HepG2 (cell line): ENCODE results near the gene TNNI3K. TPM values are rescaled to one million over a fixed set of nuclear protein-coding genes. Genes with fewer than 3 reads are reported as not detected.

Experiments used
- ATAC-seq: fragments of 200-7000 bp; cut with Tn5 transposase; 3 replicates; pipeline ENCODE4 v1.9.1; 2020; ENCODE audit warnings: mild to moderate bottlenecking, moderate library complexity
- BruUV-seq: library from RNA; stranded (reverse); fragments of 400-500 nt; replicated peaks from 2 replicates; lab custom pipeline; 2021; lab: Mats Ljungman, UMichigan
- CTCF ChIA-PET: fragments of 300-600 bp; formaldehyde crosslinking; extraction: SDS; loops from one replicate; lab custom pipeline; 2021; ENCODE audit warnings: low total read pairs, inconsistent platforms, low intra/inter-chr PET ratio; lab: Yijun Ruan, JAX
- POLR2A ChIA-PET: fragments of 350-600 bp; sonication (Branson Sonifier 250); formaldehyde crosslinking; loops from one replicate; lab custom pipeline; 2020; ENCODE audit warnings: antibody characterized with exemption, inconsistent platforms; lab: Yijun Ruan, JAX
- DNase-seq: peaks from one replicate; pipeline ENCODE4 v3.0.0-alpha.2; 2015; ENCODE audit warnings: low spot score
- FAIRE-seq: peaks from 3 replicates; lab custom pipeline; 2011; peaks lifted over from hg19 to GRCh38; lab: Jason Lieb, UNC
- H2AFZ ChIP-seq: one replicate; pipeline ENCODE4 v1.6.1; 2011; ENCODE audit warnings: low read length, inconsistent platforms
- H3K27ac ChIP-seq: fragments of 300-600 bp; 3 replicates; pipeline ENCODE4 v1.8.0; 2011; ENCODE audit warnings: mixed run types, mild to moderate bottlenecking, mixed read lengths, low read length, inconsistent platforms; ENCODE audit not compliant: insufficient read depth; ENCODE audit errors: extremely low read length
- H3K27me3 ChIP-seq, 2 experiments: fragments of 200-600 bp in 1 of 2; 2 replicates in 1 of 2; 3 replicates in 1 of 2; pipeline versions ENCODE4 v1.6.0 to v1.8.0; 2011; ENCODE audit warnings: low read length in 2 of 2, mild to moderate bottlenecking in 2 of 2, moderate library complexity in 2 of 2, inconsistent platforms in 1 of 2; ENCODE audit not compliant: insufficient read depth in 2 of 2, control insufficient read depth in 1 of 2
- H3K36me3 ChIP-seq, 2 experiments: fragments of 200-600 bp in 1 of 2; replicated peaks in 1 of 2; 2 replicates in 1 of 2; 3 replicates in 1 of 2; pipeline versions ENCODE4 v1.5.1 to v1.8.0; 2011; ENCODE audit warnings: low read length in 2 of 2, inconsistent platforms in 1 of 2; ENCODE audit not compliant: insufficient read depth in 2 of 2, control insufficient read depth in 1 of 2
- H3K4me1 ChIP-seq: 2 replicates; pipeline ENCODE4 v1.5.1; 2012; ENCODE audit warnings: low read length, inconsistent platforms; ENCODE audit not compliant: insufficient read depth
- H3K4me2 ChIP-seq: 2 replicates; pipeline ENCODE4 v1.6.0; 2011; ENCODE audit warnings: low read depth, low read length, inconsistent platforms
- H3K4me3 ChIP-seq, 3 experiments: fragments of 200-600 bp in 1 of 3; sonication (generic), shearing (Covaris generic) in 1 of 3; replicated peaks in 1 of 3; 2 replicates each; pipeline ENCODE4 v1.5.1; 2011 to 2016; ENCODE audit warnings: low read length in 3 of 3, inconsistent platforms in 2 of 3, low read depth in 2 of 3, mild to moderate bottlenecking in 2 of 3, control low read depth in 1 of 3, mixed read lengths in 1 of 3; ENCODE audit not compliant: insufficient read depth in 1 of 3
- H3K79me2 ChIP-seq: one replicate; pipeline ENCODE4 v1.6.1; 2011; ENCODE audit warnings: low read length, inconsistent platforms; ENCODE audit not compliant: insufficient read depth
- H3K9ac ChIP-seq: 2 replicates; pipeline ENCODE4 v1.6.0; 2011; ENCODE audit warnings: mild to moderate bottlenecking, low read depth, low read length, inconsistent platforms; ENCODE audit not compliant: insufficient read depth
- H3K9me3 ChIP-seq: 2 replicates; pipeline ENCODE4 v1.5.1; 2012; ENCODE audit warnings: mild to moderate bottlenecking, low read length
- H4K20me1 ChIP-seq: 2 replicates; pipeline ENCODE4 v1.6.0; 2011; ENCODE audit warnings: inconsistent platforms, mild to moderate bottlenecking, low read length, moderate library complexity; ENCODE audit not compliant: insufficient read depth
- DRAP1 ChIP-seq: IDR thresholded peaks from 2 replicates; pipeline ENCODE4 v1.6.1; 2016; ENCODE audit warnings: missing genetic modification reagents, missing compliant biosample characterization
- ETV5 ChIP-seq: IDR thresholded peaks from 2 replicates; pipeline ENCODE4 v1.6.1; 2018; ENCODE audit warnings: missing biosample characterization, missing genetic modification reagents, inconsistent platforms, borderline replicate concordance
- HMG20B ChIP-seq: conservative IDR thresholded peaks from 2 replicates; pipeline ENCODE4 v1.6.1; 2016; ENCODE audit warnings: missing genetic modification reagents, missing compliant biosample characterization
- HNF4G ChIP-seq, 2 experiments: sonication (generic) in 1 of 2; formaldehyde crosslinking in 1 of 2; IDR thresholded peaks; 2 replicates each; pipeline versions ENCODE4 v1.4.0 to v1.6.1; 2011 to 2020; ENCODE audit warnings: borderline replicate concordance in 2 of 2, low read depth in 2 of 2, mild to moderate bottlenecking in 2 of 2, low read length in 1 of 2, missing genetic modification reagents in 1 of 2, moderate library complexity in 1 of 2
- SRY ChIP-seq: sonication (generic); formaldehyde crosslinking; IDR thresholded peaks from 2 replicates; pipeline ENCODE4 v1.8.0; 2022; ENCODE audit warnings: mild to moderate bottlenecking, missing genetic modification reagents
- TARDBP ChIP-seq: sonication (generic); formaldehyde crosslinking; IDR thresholded peaks from 2 replicates; pipeline ENCODE4 v1.8.0; 2022; ENCODE audit warnings: mild to moderate bottlenecking, missing genetic modification reagents
- TBL1XR1 ChIP-seq: fragments of 150-350 bp; IDR thresholded peaks from 2 replicates; pipeline ENCODE4 v1.6.1; 2014; ENCODE audit warnings: borderline replicate concordance, low read length; ENCODE audit not compliant: partially characterized antibody
- TIGD3 ChIP-seq: sonication (generic); formaldehyde crosslinking; IDR thresholded peaks from 2 replicates; pipeline ENCODE4 v1.5.1; 2020; ENCODE audit warnings: mild to moderate bottlenecking, missing genetic modification reagents, borderline replicate concordance
- ZNF124 ChIP-seq: sonication (generic); formaldehyde crosslinking; IDR thresholded peaks from 2 replicates; pipeline ENCODE4 v1.4.0; 2020; ENCODE audit warnings: missing genetic modification reagents
- ZNF274 ChIP-seq: sonication (generic); formaldehyde crosslinking; IDR thresholded peaks from 2 replicates; pipeline ENCODE4 v1.5.1; 2020; ENCODE audit warnings: mild to moderate bottlenecking, missing genetic modification reagents
- ZNF782 ChIP-seq: sonication (generic); formaldehyde crosslinking; IDR thresholded peaks from 2 replicates; pipeline ENCODE4 v1.4.0; 2020; ENCODE audit warnings: missing genetic modification reagents, mild to moderate bottlenecking, borderline replicate concordance
- WGBS: methylation state at CpG from one replicate; pipeline ENCODE4 v1.1.6; 2017; ENCODE audit warnings: low lambda C conversion rate; 5-methylcytosine and 5-hydroxymethylcytosine counted together
- in situ Hi-C: cut with HindIII; loops from 2 replicates; pipeline ENCODE4 v1.10.0; 2017; ENCODE audit warnings: low pct_unique_long_range_greater_than_20kb; ENCODE audit not compliant: extremely low pct_ligation_motif_present
- intact Hi-C: fragments of 100-400 bp; cut with micrococcal nuclease; formaldehyde crosslinking; loops from one replicate; pipeline ENCODE4 v1.10.0; 2022; ENCODE audit not compliant: unreplicated experiment
- polyA plus RNA-seq, 8 experiments: library from polyadenylated mRNA; depleted of rRNA in 3 of 8; stranded (reverse) in 7 of 8; unstranded in 1 of 8; fragments of >200 nt; fragmentation: Illumina TruSeq in 4 of 8; extraction: Trizol in 4 of 8; gene quantifications; 2 replicates each; pipeline versions ENCODE4 v1.2.1 to v1.2.3, GENCODE V29; 2011 to 2016; ENCODE audit warnings: low read depth in 4 of 8, missing spikeins in 1 of 8, mixed read lengths in 1 of 8; ENCODE audit not compliant: insufficient read depth in 1 of 8
- total RNA-seq, 5 experiments: library from RNA; depleted of rRNA; stranded (reverse); fragments of >200 nt; fragmentation: Illumina TruSeq; extraction: Trizol; gene quantifications; 2 replicates each; pipeline ENCODE4 v1.2.3, GENCODE V29; 2016; ENCODE audit warnings: low read depth in 1 of 5

The TNNI3K gene
- total and polyA plus RNA-seq, 2 of the 13 experiments (the other 11 are each of a cell fraction or from before 2014, with no cell fraction given) = 1.1 TPM; not detected in 1

- intact Hi-C loops (no loop called here), in situ Hi-C loops (no loop called here)
- POLR2A ChIA-PET = no interaction called here
- no TSS peak for BruUV-seq
- Histone ChIP-seq H3K79me2 (no peaks in the 10 kb centered on the region), H3K4me3 (no peak overlapping the region), H2AFZ (peak overlapping the region; percentile 16), H3K4me1 (no peaks in the 10 kb centered on the region), H3K9me3 (no peaks in the 10 kb centered on the region), H3K4me2 (no peak overlapping the region), H3K36me3 (no peaks in the 10 kb centered on the region), H3K9ac (no peak overlapping the region), H4K20me1 (no peaks in the 10 kb centered on the region), H3K27ac (no peak overlapping the region), H3K27me3 (no peaks in the 10 kb centered on the region)
- CTCF ChIA-PET = no interaction called here
- FAIRE-seq (no peak), ATAC-seq (no peak), DNase-seq (no peak)
- no peak for TF ChIP-seq HMG20B (CRISPR knock-in tag)
- no peak for TF ChIP-seq ZNF274
- no peak for TF ChIP-seq TIGD3 (CRISPR knock-in tag)
- TF ChIP-seq HNF4G (IDR thresholded peaks at IDR 0.05; ENCODE audit: borderline replicate concordance, low read depth, low read length) = no peak
- TF ChIP-seq HNF4G (CRISPR knock-in tag; IDR thresholded peaks at IDR 0.05; ENCODE audit: borderline replicate concordance, low read depth) = no peak
- TF ChIP-seq TBL1XR1 = no peak
- no peak for TF ChIP-seq ETV5 (CRISPR knock-in tag)
- no peak for TF ChIP-seq ZNF124 (CRISPR knock-in tag)
- no peak for TF ChIP-seq SRY (CRISPR knock-in tag)
- no peak for TF ChIP-seq DRAP1 (CRISPR knock-in tag)
- TF ChIP-seq TARDBP (CRISPR knock-in tag) = no peak
- TF ChIP-seq ZNF782 (CRISPR knock-in tag) = no peak
- WGBS = 2% methylated on average over 6 of the region's 6 CpGs
Observed at GRCh38 chr1:74425676-74426075, 190.5 kb downstream of the TNNI3K start.
